Smooth muscle cell (in vitro differentiated cells): Measurements from ENCODE around the gene LGALS9. TPM values are rescaled to one million over a fixed set of nuclear protein-coding genes. Genes with fewer than 3 reads are reported as not detected.

Experiments used
- DNase-seq: peaks from one replicate; lab custom pipeline; 2025; ENCODE audit not compliant: unreplicated experiment; lab: John Stamatoyannopoulos, UW
- H2AFZ ChIP-seq: fragments of 200-600 bp; sonication (generic); 2 replicates; pipeline ENCODE4 v1.6.0; 2016; ENCODE audit warnings: antibody characterized with exemption, low read depth, mild to moderate bottlenecking
- H3F3A ChIP-seq: fragments of 200-600 bp; sonication (generic); 2 replicates; pipeline ENCODE4 v1.6.0; 2017; ENCODE audit warnings: antibody characterized with exemption, low read depth
- H3K27ac ChIP-seq: fragments of 200-600 bp; sonication (generic); 2 replicates; pipeline ENCODE4 v1.5.1; 2016; ENCODE audit warnings: low read depth, mild to moderate bottlenecking
- H3K27me3 ChIP-seq: fragments of 200-600 bp; sonication (generic); 2 replicates; pipeline ENCODE4 v1.6.1; 2016; ENCODE audit warnings: low read depth, mild to moderate bottlenecking
- H3K36me3 ChIP-seq: fragments of 200-600 bp; sonication (generic); 2 replicates; pipeline ENCODE4 v1.5.1; 2016; ENCODE audit warnings: low read depth
- H3K4me1 ChIP-seq: fragments of 200-600 bp; sonication (generic); 2 replicates; pipeline ENCODE4 v1.5.1; 2016; ENCODE audit warnings: low read depth
- H3K4me2 ChIP-seq: fragments of 200-600 bp; sonication (generic); 2 replicates; pipeline ENCODE4 v1.6.0; 2016; ENCODE audit warnings: mild to moderate bottlenecking
- H3K4me3 ChIP-seq: fragments of 200-600 bp; sonication (generic); 2 replicates; pipeline ENCODE4 v1.5.1; 2016; ENCODE audit warnings: mild to moderate bottlenecking
- H3K79me2 ChIP-seq: fragments of 200-600 bp; sonication (generic); 2 replicates; pipeline ENCODE4 v1.6.0; 2016; ENCODE audit warnings: low read depth, mild to moderate bottlenecking
- H3K9ac ChIP-seq: fragments of 200-600 bp; sonication (generic); 2 replicates; pipeline ENCODE4 v1.6.0; 2016; ENCODE audit warnings: low read depth
- H3K9me3 ChIP-seq: fragments of 200-600 bp; sonication (generic); replicated peaks from 2 replicates; pipeline ENCODE4 v1.5.1; 2016; ENCODE audit warnings: low read depth
- H4K20me1 ChIP-seq: fragments of 200-600 bp; sonication (generic); 2 replicates; pipeline ENCODE4 v1.6.0; 2016; ENCODE audit warnings: low read depth
- CTCF ChIP-seq: fragments of 200-600 bp; sonication (generic); IDR thresholded peaks from 2 replicates; pipeline ENCODE4 v1.5.1; 2017; ENCODE audit warnings: borderline replicate concordance, mild to moderate bottlenecking, antibody characterized with exemption; ENCODE audit not compliant: insufficient read depth, poor library complexity, severe bottlenecking
- WGBS: methylation state at CpG from one replicate; pipeline ENCODE4 v1.1.7; 2016; ENCODE audit warnings: low lambda C conversion rate; 5-methylcytosine and 5-hydroxymethylcytosine counted together
- polyA plus RNA-seq: library from polyadenylated mRNA; unstranded; fragments of >200 nt; fragmentation: Nextera tagmentation; extraction: Ambion mirVana; gene quantifications from 2 replicates; pipeline ENCODE4 v1.2.1, GENCODE V29; 2016
- total RNA-seq: library from RNA; depleted of rRNA; stranded (reverse); fragments of >200 nt; gene quantifications from 2 replicates; pipeline ENCODE4 v1.2.3, GENCODE V29; 2014

Gene LGALS9
- total RNA-seq (5.8 and 20.6 TPM in 2 replicates), polyA plus RNA-seq (9.7 and 21.7 TPM in 2 replicates)

GRCh38 chr17:27630607-27631410 is at the start of gene LGALS9:
Gene LGALS9, plus strand, starts transcription at chr17:27631188. Its CDS starts 78 bp downstream, at chr17:27631266.
- Histone ChIP-seq H3K27me3 (no peaks in the 10 kb centered on the region), H3K36me3 (peaks cover 8% of the 10 kb centered on the region), H3K4me3 (no peak within 1 kb of the TSS), H3K9ac (no peak within 1 kb of the TSS), H3F3A (peaks cover 4% of the 10 kb centered on the region), H3K79me2 (no peaks in the 10 kb centered on the region), H3K27ac (no peak within 1 kb of the TSS), H3K4me1 (no peaks in the 10 kb centered on the region), H4K20me1 (peaks cover 11% of the 10 kb centered on the region), H3K9me3 (no peaks in the 10 kb centered on the region), H2AFZ (no peak within 1 kb of the TSS), H3K4me2 (no peak within 1 kb of the TSS)
- no peak for TF ChIP-seq CTCF
- WGBS, result 73% methylated on average over 10 of the region's 10 CpGs
- DNase-seq, result no peak

GRCh38 chr17:27582696-27583095 is 48.3 kb upstream of the LGALS9 start:
- no peak for TF ChIP-seq CTCF
- no peaks in the 10 kb centered on the region for H4K20me1 ChIP-seq
- H3K79me2 ChIP-seq, result peaks cover 26% of the 10 kb centered on the region
- peaks cover 43% of the 10 kb centered on the region for H3F3A ChIP-seq
- DNase-seq, result no peak
- no peaks in the 10 kb centered on the region for H3K9me3 ChIP-seq
- H3K27me3 ChIP-seq, result no peaks in the 10 kb centered on the region
- no peak overlapping the region for H3K4me2 ChIP-seq
- no peak overlapping the region for H3K4me3 ChIP-seq
- H3K4me1 ChIP-seq, result peaks cover 6% of the 10 kb centered on the region
- WGBS, result 95% methylated on average over 18 of the region's 18 CpGs
- H3K27ac ChIP-seq, result peak overlapping the region; percentile 99
- H3K9ac ChIP-seq, result no peak overlapping the region
- H3K36me3 ChIP-seq, result no peaks in the 10 kb centered on the region
- H2AFZ ChIP-seq, result no peak overlapping the region

GRCh38 chr17:27585153-27585681 is 45.8 kb upstream of the LGALS9 start:
- H3K9ac ChIP-seq, result peak overlapping the region; percentile 93
- H2AFZ ChIP-seq, result no peak overlapping the region
- peaks cover 40% of the 10 kb centered on the region for H3F3A ChIP-seq
- H3K27ac ChIP-seq, result peak overlapping the region; percentile 99
- H3K27me3 ChIP-seq, result no peaks in the 10 kb centered on the region
- H3K4me1 ChIP-seq, result peaks cover 5% of the 10 kb centered on the region
- DNase-seq, result no peak
- peak overlapping the region; percentile 50 for H3K4me2 ChIP-seq
- no peak overlapping the region for H3K4me3 ChIP-seq
- TF ChIP-seq CTCF, result no peak
- H3K36me3 ChIP-seq, result peaks cover 6% of the 10 kb centered on the region
- no peaks in the 10 kb centered on the region for H3K9me3 ChIP-seq
- WGBS, result 33% methylated on average over 9 of the region's 9 CpGs
- H3K79me2 ChIP-seq, result peaks cover 26% of the 10 kb centered on the region
- H4K20me1 ChIP-seq, result no peaks in the 10 kb centered on the region
